HG03457 (cell line): ENCODE data around the gene ARHGEF19.
"Not testable (repeated sequence)": the region's sequence is repeated elsewhere in the genome, so short reads cannot be mapped to it uniquely, and the experiment has no call there.

Experiments used
- ATAC-seq: cut with Tn5 transposase; IDR thresholded peaks from one replicate; pipeline ENCODE4 v1.9.1; 2021; ENCODE audit warnings: moderate number of reproducible peaks; ENCODE audit not compliant: unreplicated experiment

ARHGEF19 gene

DNA sequence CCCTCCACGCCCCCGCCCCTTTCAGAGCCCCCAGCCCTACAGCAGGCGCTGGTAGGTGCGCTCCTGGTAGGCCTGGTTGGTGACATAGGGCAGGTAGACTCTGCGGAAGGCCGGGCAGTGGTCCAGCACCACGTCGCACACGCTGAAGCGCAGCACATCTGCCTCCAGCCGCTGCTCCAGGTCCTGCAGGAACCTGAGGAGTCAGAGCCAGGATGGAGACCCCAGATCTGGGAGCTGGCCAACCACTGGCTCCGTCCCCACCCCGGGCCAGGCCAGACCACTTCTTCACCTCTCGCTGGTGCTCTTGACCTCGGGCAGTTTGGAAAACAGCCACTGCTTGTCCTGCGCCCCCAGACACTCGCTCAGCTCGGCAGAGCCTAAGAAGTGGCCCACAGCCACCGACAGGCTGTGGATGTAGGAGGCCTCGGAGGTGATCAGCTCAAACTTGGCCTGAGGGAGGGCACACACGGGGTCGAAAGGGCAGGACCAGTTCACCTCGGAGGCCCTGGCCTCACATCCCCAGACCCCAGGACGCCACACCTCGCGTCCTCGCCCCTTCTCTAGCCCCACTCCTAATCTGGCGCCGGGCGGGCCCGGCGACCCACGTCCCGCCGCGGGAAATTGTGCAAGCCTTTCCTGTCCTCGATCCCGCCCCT, 6.4 kb downstream of the ARHGEF19 start:
- ATAC-seq = no peak

DNA sequence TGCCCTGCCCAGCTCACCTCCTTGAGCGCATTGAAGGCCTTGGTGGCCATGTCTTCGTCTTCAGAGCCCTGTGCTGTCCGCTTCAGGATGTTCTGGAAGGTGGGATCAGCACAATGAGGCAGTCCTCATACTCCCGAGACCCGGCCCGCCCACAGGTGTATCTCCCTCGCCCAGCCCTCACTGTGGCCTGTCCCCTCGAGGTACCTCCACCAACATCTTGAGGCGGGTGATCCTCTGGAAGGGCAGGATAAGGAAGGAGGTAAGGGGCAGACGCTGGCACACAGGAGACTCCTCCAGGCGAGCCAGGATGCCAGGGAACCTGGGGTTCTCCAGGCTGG, 7.1 kb downstream of the ARHGEF19 start:
- no peak for ATAC-seq

DNA sequence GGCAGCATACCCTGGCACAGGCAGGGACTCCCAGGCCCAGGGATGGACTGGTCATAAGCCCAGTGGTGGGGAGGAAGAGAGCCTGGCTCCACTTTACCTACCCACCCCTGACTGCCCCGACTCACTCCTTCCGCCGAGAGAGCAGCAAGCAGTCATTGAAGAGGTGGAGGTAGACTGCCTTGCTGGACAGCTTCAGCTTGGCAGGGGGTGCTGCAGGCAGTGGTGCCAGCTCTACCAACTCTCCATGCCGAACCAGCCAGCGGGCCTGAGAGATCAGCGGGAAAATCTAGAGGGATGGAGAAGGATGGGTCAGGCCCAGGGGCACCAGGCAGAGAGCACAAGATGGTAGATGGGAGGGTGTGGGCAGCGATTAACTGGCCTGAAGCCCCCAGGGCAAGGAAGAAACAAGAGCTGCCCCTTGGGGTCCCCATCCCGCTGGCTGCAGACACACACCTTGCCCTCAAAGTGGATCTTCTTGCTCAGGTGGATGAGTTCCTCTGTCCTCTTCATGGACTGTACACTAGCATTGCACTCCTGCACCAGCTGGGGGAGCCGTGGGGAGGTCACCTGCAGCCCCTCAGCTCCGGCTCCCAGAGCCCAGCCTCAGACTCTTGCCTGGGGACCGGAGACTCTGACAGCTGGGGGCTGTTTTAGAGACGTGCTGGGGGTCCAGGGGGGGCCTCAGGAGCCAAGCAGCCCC, 7.7 kb downstream of the ARHGEF19 start:
- ATAC-seq = no peak

DNA sequence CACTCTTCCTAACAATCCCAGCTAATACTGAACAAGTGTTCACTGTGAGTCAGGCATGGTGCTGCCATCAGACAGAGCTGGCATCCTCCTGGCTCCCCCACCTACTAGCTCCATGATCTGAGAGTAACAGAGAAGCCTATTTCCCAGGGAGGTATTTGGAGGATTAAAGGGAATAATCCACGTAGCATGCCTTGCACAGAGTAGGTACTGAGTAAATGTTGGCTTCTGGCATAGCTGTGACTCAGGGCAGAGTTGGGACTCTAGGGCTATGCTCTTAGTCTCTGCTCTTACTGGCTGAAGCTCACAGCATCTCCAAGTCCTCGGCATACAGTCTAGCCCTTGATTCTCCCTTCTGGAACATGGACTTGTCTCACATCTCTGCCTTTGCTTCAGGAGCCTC, 8.2 kb downstream of the ARHGEF19 start:
- ATAC-seq = no peak

DNA sequence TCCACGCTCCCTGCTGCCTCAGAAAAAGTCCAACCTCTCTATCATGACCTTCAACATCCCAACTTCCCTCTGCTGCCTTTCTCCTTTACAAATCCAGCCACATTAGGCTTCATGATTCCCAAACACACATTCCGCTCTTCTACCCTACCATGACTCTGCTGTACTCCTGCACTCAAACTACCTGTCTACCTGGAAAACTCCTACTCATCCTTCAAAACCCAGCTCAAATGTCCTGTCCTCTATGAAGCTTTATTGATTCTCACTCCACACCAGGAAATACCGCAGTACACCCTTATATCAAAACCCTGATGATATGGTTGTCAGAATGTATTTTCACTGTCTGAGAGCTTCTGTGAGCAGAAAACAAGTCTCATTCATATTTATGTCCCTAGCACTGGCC, 8.9 kb downstream of the ARHGEF19 start:
- ATAC-seq = no peak

DNA sequence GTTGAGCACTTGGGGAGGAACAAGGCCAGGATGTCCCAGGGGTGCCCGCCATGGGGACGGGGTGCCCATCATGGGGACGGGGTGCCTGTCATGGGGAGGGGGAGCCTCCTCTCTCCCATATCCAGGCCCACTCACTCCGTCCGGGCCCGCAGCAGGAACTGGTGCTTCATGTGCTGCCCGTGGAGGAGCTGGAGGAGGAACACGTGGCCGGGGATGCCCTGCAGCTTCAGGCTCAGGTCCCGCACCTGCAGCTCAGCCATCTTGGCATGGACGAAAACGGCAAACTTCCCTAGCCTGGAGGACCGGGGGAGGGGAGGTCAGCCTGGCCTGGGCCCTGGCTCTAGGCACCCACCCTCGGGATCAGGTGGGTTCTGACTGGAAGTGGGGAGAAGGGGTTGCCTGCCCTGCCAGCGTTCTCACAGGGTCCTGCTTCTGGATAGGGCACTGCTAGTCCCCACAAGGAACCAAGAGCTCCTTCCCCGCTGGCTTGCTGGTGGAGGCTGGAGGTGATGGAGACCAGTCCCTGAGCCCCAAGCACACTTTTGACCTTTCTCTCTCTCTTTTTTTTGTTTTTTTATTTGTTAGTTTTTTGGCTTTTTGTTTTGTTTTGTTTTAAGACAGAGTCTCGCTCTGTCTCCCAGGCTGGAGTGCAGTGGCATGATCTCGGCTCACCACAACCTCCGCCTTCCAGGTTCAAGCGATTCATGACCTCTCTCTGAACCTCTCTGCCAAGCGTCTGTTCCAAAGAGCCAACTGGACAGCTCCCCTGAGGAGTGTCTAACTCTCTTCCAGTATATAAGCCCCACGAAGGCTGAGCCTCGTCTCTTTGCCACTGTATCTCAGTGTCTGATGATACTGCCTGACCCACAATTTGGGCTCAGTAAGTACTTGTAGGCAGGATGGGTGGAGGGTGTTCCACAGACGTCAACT, 9.9 kb downstream of the ARHGEF19 start:
- ATAC-seq = no peak

DNA sequence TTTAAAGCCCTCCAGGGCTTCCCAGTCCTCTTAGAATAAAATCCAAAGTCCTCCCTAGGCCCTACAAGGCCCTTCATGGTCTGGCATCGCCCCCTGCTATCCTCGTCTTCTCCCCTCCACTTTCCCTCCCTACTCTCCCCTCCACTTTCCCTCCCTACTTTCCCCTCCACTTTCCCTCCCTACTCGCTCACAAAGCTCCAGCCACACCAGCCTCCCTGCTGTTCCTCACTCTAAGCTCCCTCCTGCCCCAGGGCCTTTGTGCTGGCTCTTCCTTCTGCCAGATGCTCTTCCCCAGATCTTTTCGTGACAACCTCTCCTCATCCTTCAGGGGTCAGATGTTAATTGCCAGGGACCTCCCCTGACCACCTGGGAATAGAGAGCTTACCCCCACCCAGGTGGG, 12.8 kb downstream of the ARHGEF19 start:
- no peak for ATAC-seq

DNA sequence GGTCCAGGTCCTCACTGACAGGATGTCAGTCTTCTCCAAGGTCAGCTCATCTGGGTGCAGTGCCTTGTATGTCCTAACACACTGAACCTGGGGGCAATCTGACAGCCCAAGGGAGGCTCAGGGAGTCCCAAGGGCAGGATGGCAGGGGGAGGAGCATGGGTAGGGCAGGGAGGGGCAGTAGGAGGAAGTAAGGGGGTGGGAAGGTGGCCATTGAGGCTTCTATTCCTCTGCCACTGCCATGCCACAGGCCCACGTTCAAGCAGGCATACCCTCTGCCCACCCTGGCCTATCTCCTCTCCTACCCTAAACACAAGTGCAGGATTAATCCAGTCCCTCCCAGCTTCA, 13.3 kb downstream of the ARHGEF19 start:
- no peak for ATAC-seq

DNA sequence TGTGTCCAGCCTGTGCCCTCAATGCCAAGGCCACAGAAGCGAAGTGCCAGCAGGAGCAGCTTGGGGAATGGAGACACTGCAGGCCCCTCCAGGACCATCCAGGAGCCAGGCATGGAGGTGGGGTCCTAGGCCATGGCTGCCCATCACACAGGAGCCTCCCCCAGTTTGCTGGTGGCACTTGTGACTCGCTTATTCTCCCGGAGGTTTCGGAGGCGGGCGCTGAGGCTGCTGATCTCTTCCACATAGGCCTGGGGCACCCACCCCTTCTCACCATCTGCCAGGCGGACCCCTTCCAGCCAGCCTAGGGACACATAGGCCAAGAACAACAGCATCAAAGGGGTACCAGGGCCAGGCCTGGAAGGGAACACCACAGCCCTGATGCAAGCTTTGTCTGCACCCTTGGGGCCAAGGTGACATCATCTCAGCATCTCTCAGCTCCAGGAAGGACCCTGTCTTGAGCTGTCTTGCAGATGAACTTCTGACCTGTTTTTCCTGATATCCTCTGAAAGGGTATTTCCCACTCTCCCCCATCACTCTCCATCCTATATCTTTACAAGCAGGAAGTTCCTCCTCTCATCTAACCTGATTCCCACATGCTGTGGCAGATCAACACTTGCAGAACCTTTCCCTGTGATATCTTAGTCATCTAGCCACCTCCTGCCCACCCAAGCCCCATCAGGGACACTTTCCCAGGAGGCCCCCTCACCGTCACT, 13.9 kb downstream of the ARHGEF19 start:
- no peak for ATAC-seq

DNA sequence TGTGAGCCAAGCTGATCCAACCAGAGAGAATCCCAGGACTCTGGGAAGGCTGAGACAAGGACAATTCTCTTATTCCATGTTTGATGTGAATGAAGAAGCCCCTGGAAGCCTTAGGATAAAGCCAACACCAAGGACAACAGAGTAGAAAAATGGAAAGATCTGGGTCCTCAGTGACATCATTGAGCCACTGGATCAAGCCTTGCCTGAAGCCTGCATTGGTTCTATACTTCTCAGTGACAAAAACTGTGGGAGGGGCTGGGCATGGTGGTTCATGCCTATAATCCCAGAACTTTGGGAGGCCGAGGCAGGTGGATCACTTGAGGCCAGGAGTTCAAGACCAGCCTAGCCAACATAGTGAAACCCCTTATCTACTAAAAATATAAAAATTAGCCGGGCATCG, 15.6 kb downstream of the ARHGEF19 start:
- no peak for ATAC-seq

DNA sequence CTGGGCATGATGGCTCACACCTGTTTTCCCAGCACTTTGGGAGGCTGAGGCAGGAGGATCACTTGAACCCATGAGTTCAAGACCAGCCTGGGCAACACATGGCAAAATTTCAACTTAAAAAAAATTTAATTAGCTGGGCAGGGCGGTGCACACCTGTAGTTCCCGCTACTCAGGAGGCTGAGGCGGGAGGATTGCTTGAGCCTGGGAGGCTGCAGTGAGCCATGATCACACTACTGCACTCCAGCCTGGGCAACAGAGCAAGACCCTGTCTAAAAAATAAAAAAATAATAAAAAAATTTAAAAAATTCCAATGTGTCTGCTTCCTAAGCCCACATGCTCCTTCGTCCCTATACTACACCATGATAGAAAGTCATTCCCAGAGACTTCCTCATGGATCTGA, 16.3 kb downstream of the ARHGEF19 start:
- not testable (repeated sequence) for ATAC-seq

DNA sequence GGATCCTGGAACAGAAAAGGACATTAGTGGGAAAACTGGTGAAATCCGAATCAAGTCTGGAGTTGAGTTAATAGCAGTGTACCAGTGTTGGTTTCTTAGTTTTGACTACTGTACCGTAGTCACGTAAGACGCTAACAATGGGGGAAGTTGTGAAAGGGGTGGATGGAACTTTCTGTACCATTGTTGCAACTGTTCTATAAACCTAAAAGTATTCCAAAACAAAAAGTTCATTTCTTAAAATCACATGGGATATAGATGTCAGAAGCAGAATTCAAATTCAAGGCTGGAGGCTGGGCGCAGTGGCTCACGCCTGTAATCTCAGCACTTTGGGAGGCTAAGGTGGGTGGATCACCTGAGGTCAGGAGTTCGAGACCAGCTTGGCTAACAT, 16.9 kb downstream of the ARHGEF19 start:
- no peak for ATAC-seq

DNA sequence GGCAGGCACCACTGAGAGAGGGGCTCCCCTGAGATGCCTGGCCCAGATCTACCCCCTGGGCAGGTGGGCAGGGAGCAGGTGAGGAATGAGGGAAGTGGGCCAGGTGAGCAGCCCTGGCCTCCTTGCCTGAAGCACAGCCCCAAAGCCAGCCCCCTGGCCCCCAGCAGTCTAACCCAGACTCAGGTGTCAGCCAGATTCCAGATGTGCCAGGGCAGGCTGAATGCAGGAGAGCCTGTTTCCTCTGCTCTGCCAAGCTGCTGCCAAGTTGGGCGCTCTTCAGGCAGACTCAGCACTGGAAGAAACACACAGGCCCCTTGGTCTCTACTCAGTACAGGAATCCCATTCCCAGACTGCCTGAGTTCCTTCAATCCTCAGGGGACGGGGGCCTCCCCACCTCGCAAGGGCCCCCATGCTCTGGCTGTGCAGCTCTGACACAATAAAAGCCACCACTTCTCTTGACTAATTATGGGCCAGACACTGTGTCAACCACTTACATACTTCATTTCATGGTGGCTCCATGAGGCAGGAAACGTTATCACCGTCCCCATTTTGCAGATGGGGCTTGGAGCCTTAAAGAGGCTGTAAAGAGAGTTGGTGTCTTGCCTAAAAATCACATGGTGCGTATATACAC, 20.4 kb downstream of the ARHGEF19 start:
- ATAC-seq = no peak

DNA sequence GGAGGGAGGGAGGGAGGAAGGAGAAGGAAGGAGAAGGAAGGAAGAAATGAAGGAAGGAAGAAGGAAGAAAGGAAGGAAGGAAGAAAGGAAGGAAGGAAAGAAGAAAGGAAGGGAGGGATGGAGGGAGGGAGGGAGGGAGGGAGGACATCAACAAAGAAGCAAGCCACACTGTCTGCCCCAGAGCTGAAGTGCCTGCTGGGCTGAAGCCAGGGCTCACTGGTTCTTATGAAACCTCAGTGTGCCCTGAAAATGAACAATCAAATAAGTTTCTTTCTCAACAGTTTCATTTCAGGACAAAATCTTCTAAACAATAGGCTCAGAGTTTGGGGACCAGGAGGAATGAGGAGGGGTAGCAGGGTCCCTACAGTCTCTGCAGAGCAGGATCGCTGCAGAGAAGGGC, 21.1 kb downstream of the ARHGEF19 start:
- no peak for ATAC-seq

DNA sequence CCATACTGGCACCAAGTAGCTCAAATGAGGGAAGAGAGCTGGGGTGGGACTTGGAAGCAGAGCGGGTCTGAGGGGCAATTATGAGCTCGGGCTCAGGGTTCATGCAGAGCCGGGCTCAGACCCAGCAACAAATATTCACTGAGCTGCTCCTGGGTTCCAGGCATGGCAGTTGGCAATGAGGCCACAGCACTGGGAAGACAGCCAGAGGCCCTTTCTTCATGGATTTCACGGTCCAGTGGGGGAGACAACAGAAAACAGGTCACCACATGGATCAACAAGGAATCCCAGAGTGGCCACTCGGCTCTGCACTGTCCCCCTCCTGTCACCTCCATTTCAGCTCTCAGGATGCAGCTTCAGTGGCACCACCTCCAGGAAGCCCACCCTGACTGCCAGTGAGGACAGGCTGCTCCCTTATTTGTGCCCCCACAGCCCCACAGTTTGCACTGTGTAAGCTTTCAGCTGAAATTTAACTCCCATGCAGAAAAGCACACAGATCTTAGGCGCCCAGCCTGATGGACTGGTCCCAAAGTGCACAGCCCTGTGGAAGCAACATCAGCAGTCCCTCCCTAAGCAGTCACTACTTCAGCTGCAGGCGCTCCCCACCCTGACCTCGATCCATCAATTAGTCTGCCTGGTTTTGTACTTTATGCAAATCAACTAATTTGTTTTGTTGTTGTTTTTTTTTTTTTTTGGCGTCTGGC, 22.4 kb downstream of the ARHGEF19 start:
- no peak for ATAC-seq

DNA sequence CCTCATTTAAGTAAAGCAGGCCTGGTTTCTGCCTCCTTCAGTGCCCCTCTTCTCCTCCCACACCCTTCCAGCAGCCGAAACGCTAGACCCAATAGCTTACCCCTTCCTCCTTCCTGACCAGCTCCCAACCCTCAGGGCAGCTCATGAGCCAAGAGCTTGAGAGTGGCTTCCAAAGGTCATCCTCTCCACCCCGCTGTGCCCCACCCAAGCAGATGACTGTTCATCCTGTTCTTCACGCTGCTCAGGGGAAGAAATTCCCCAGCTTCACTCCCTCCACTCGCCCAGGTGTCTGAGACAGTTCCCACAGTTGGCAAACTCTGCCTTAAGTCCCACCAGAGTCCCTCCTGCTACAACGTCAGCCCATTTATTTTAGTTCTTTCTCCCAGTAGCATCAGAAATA, 23.4 kb downstream of the ARHGEF19 start:
- ATAC-seq = no peak

DNA sequence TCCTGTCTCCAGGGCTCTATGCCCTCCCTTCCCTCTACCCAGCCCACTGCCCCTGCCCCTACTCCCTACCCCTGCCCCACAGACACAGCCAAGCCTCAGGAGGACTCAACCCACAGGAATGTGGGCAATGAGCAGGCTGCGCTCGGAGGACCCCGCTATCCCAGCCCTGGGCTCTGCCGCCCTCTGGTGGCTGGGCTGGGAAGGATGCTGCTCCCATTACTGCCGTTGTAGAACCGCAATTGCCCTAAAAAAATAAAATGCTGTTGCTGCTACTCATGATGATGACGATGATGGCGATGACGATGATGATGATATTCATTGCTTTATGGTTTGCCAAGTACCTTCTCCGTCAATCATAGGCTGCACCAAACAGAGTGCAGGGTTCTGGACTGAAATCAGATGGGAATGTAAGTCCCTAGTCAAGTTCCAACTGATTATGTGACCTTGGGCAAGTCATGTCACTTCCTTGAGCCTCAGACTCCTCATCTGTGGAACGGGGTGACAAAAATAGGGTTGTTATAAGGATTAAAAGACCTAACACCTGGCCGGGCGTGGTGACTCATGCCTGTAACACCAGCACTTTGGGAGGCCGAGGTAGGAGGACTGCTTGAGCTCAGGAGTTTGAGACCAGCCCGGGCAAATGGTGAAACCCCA, 24.6 kb downstream of the ARHGEF19 start:
- no peak for ATAC-seq

DNA sequence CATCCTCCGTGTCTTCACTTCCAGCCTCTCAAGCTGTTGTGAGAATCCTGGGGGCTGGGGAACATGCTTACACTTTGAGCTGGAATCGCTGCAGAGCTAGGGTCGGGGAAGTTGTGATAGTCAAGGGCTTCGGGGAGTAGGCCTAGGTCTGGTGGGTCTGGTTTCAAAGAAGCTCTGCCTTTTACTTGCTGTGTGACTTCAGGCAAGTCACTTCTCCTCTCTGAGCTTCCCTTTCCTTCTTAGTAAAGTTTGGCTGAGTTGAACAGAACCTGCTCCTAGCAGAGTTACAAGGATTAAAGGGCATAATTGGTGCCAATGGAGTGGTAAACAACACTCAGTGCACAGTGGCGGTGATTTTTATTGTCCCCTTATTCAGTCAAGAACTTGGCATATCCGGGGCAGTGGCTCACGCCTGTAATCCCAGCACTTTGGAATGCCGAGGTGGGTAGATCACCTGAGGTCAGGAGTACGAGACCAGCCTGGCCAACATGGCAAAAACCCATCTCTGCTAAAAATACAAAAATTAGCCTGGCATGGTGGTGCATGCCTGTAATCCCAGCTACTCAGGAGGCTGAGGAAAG, 25.7 kb downstream of the ARHGEF19 start:
- ATAC-seq = no peak

DNA sequence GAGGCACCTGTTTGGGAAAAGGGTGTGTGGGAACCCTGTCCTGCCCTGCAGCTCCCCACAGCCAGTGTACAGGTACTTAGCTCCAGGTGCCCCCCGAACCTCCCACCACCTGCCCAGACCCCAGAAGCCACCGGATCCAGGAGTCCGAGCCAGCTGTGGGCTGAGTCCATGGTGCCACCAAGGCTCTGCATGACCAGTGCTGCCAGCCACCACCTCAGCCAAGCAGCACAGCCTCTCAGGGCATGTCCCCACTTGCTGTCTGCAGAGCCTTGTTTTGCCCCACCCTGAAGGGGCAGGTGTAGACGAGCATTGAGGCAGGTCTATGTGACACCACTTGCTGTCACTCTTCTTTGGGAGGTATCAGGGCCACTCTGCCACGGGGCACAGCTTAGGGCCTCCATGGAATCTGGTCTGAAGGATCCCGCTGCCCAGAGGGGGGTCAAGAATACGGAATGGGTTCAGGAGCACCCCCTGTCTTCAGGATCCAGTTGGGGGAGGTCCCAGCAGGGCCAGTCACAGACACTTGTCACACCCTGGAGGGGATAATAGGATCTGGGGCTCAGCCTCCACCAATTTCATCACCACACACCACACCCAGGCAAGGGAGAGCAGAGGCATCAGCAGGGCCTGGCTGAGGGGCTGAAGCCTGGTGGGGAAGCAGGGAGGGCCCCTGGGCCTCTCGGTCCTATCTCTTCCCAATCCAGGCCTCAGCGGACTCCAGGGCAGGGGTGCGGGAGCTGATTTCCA, 27.7 kb downstream of the ARHGEF19 start:
- ATAC-seq = no peak
